ENCODE data around the gene PIM1. TPM values are rescaled to one million over a fixed set of nuclear protein-coding genes. Genes with fewer than 3 reads are reported as not detected.

The PIM1 gene
- total and polyA plus RNA-seq, 2 donors: 24.2 to 31.7 TPM

DNA sequence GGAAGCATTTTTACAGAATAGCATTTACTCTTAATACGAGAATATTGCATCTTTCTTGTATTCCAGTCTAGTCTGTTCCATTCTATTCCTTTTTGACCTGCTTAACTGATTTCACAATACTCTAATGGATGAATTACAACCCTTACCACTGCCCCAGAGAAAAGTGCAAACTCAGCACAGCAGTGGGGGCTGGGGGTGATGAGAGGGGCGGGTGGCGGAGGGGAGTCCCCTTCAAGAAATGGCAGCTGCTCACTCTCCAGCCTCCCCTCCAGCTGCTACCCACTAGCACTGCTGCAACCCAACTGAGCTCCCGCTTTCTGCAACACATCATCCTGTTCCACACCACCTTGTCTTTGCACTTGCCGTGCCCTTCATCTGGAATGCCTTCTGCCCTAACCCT lies 30.1 kb downstream of the PIM1 start:
- 78% methylated on average over 5 of the region's 5 CpGs for WGBS
- DNase-seq (ENCODE audit: low read depth in 6 of 9, low spot score in 9 of 9): no peak
- peaks cover 0 to 12% of the 10 kb centered on the region in 2 donors for H3K4me1 ChIP-seq (ENCODE audit: control insufficient read depth in 2 of 2, insufficient read depth in 2 of 2, low read length in 2 of 2)

GRCh38 chr6:37201726-37202125 lies 31.8 kb downstream of the PIM1 start:
- no peaks in the 10 kb centered on the region for H3K9me3 ChIP-seq (ENCODE audit: control insufficient read depth in 2 of 2, insufficient read depth in 1 of 2, low read length in 1 of 2)
- H3K27ac ChIP-seq (ENCODE audit: low read depth in 1 of 2, low read length in 1 of 2): no peak overlapping the region
- 95% methylated on average over 1 of the region's 1 CpG for WGBS

More for the DNA sequence above, 30.1 kb downstream of the PIM1 start:
- Histone ChIP-seq H3K4me3 (ENCODE audit: low read length in 2 of 2) (no peak overlapping the region), H3K9me3 (ENCODE audit: control insufficient read depth in 2 of 2, insufficient read depth in 1 of 2, low read length in 1 of 2) (no peaks in the 10 kb centered on the region), H3K27me3 (ENCODE audit: control insufficient read depth in 2 of 2, insufficient read depth in 1 of 2, low read length in 1 of 2) (no peaks in the 10 kb centered on the region), H3K36me3 (ENCODE audit: control insufficient read depth in 2 of 2, insufficient read depth in 2 of 2, low read length in 1 of 2) (no peaks in the 10 kb centered on the region), H3K27ac (ENCODE audit: low read depth in 1 of 2, low read length in 1 of 2) (no peak overlapping the region)

GRCh38 chr6:37202788-37203491 lies 33.0 kb downstream of the PIM1 start:
- no peak for DNase-seq (ENCODE audit: low read depth in 6 of 9, low spot score in 9 of 9)
- Histone ChIP-seq H3K27ac (ENCODE audit: low read depth in 1 of 2, low read length in 1 of 2) (no peak overlapping the region), H3K4me3 (ENCODE audit: low read length in 2 of 2) (no peak overlapping the region), H3K36me3 (ENCODE audit: control insufficient read depth in 2 of 2, insufficient read depth in 2 of 2, low read length in 1 of 2) (no peaks in the 10 kb centered on the region), H3K9me3 (ENCODE audit: control insufficient read depth in 2 of 2, insufficient read depth in 1 of 2, low read length in 1 of 2) (no peaks in the 10 kb centered on the region), H3K4me1 (ENCODE audit: control insufficient read depth in 2 of 2, insufficient read depth in 2 of 2, low read length in 2 of 2) (peaks cover 0 to 38% of the 10 kb centered on the region in 2 donors), H3K27me3 (ENCODE audit: control insufficient read depth in 2 of 2, insufficient read depth in 1 of 2, low read length in 1 of 2) (no peaks in the 10 kb centered on the region)
- WGBS: 71% methylated on average over 7 of the region's 7 CpGs

More at GRCh38 chr6:37201726-37202125, 31.8 kb downstream of the PIM1 start:
- H3K4me1 ChIP-seq (ENCODE audit: control insufficient read depth in 2 of 2, insufficient read depth in 2 of 2, low read length in 2 of 2): peaks cover 0 to 28% of the 10 kb centered on the region in 2 donors
- no peak overlapping the region for H3K4me3 ChIP-seq (ENCODE audit: low read length in 2 of 2)
- H3K36me3 ChIP-seq (ENCODE audit: control insufficient read depth in 2 of 2, insufficient read depth in 2 of 2, low read length in 1 of 2): no peaks in the 10 kb centered on the region
- DNase-seq (ENCODE audit: low read depth in 6 of 9, low spot score in 9 of 9): no peak
- H3K27me3 ChIP-seq (ENCODE audit: control insufficient read depth in 2 of 2, insufficient read depth in 1 of 2, low read length in 1 of 2): no peaks in the 10 kb centered on the region

DNA sequence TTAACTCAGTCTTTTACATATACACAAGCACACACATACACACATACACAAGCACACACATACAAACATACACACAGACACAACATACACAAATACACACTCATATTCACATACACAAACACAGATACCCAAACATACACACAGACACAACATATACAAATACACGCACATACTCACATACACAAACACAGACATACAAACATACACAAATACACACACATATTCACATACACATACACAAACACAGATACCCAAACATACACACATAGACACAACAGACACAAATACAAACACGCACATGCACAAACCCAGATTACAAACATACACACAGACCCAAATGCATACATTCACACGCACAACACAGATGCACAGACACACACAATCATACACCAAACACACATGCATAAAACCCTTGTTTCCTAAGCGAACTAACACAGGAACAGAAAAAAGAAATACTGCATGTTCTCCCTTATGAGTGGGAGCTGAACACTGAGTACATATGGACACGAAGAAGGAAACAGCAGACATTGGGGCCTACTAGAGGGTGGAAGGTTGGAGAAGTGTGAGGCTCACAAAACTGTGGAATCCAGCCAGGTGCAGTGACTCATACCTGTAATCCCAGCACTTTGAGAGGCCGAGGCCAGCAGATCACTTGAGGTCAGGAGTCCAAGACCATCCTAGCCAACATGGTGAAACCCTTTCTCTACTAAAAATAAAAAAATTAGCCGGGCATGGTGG lies 34.2 kb downstream of the PIM1 start:
- 89% methylated on average over 7 of the region's 7 CpGs for WGBS
- peaks cover 0 to 47% of the 10 kb centered on the region in 2 donors for H3K4me1 ChIP-seq (ENCODE audit: control insufficient read depth in 2 of 2, insufficient read depth in 2 of 2, low read length in 2 of 2)
- DNase-seq (ENCODE audit: low read depth in 6 of 9, low spot score in 9 of 9): no peak

GRCh38 chr6:37205175-37205996 lies 35.4 kb downstream of the PIM1 start:
- DNase-seq (ENCODE audit: low read depth in 6 of 9, low spot score in 9 of 9): peak in 1 of 9 donors; percentile 33
- no peaks in the 10 kb centered on the region for H3K36me3 ChIP-seq (ENCODE audit: control insufficient read depth in 2 of 2, insufficient read depth in 2 of 2, low read length in 1 of 2)
- no peaks in the 10 kb centered on the region for H3K9me3 ChIP-seq (ENCODE audit: control insufficient read depth in 2 of 2, insufficient read depth in 1 of 2, low read length in 1 of 2)
- no peak overlapping the region for H3K4me3 ChIP-seq (ENCODE audit: low read length in 2 of 2)
- no peaks in the 10 kb centered on the region for H3K27me3 ChIP-seq (ENCODE audit: control insufficient read depth in 2 of 2, insufficient read depth in 1 of 2, low read length in 1 of 2)
- WGBS: 33% methylated on average over 13 of the region's 13 CpGs
- peak overlapping the region in 1 of 2 donors; percentile 58 for H3K27ac ChIP-seq (ENCODE audit: low read depth in 1 of 2, low read length in 1 of 2)
- H3K4me1 ChIP-seq (ENCODE audit: control insufficient read depth in 2 of 2, insufficient read depth in 2 of 2, low read length in 2 of 2): peaks cover 0 to 55% of the 10 kb centered on the region in 2 donors

More for the DNA sequence above, 34.2 kb downstream of the PIM1 start:
- H3K36me3 ChIP-seq (ENCODE audit: control insufficient read depth in 2 of 2, insufficient read depth in 2 of 2, low read length in 1 of 2): no peaks in the 10 kb centered on the region
- no peak overlapping the region for H3K4me3 ChIP-seq (ENCODE audit: low read length in 2 of 2)
- H3K27ac ChIP-seq (ENCODE audit: low read depth in 1 of 2, low read length in 1 of 2): no peak overlapping the region
- H3K9me3 ChIP-seq (ENCODE audit: control insufficient read depth in 2 of 2, insufficient read depth in 1 of 2, low read length in 1 of 2): no peaks in the 10 kb centered on the region
- H3K27me3 ChIP-seq (ENCODE audit: control insufficient read depth in 2 of 2, insufficient read depth in 1 of 2, low read length in 1 of 2): no peaks in the 10 kb centered on the region

DNA sequence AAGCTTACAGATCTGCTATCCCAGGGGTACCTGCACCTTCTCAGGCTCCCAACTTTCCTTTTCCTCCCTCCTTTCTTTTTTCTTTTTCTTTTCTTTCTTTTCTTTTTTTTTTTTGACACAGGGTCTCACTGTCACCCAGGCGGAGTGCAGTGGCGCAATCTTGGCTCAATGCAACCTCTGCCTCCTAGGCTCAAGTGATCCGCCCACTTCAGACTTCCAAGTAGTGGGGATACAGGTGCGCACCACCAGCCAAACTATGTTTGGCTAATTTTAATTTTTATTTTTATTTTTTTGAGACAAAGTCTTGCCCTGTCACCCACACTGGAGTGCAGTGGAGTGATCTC lies 36.0 kb downstream of the PIM1 start:
- no peaks in the 10 kb centered on the region for H3K27me3 ChIP-seq (ENCODE audit: control insufficient read depth in 2 of 2, insufficient read depth in 1 of 2, low read length in 1 of 2)
- no peaks in the 10 kb centered on the region for H3K36me3 ChIP-seq (ENCODE audit: control insufficient read depth in 2 of 2, insufficient read depth in 2 of 2, low read length in 1 of 2)
- WGBS: 91% methylated on average over 4 of the region's 4 CpGs
- H3K4me3 ChIP-seq (ENCODE audit: low read length in 2 of 2): no peak overlapping the region
- no peak overlapping the region for H3K27ac ChIP-seq (ENCODE audit: low read depth in 1 of 2, low read length in 1 of 2)
- no peak for DNase-seq (ENCODE audit: low read depth in 6 of 9, low spot score in 9 of 9)
- H3K4me1 ChIP-seq (ENCODE audit: control insufficient read depth in 2 of 2, insufficient read depth in 2 of 2, low read length in 2 of 2): peaks cover 0 to 56% of the 10 kb centered on the region in 2 donors
- no peaks in the 10 kb centered on the region for H3K9me3 ChIP-seq (ENCODE audit: control insufficient read depth in 2 of 2, insufficient read depth in 1 of 2, low read length in 1 of 2)

DNA sequence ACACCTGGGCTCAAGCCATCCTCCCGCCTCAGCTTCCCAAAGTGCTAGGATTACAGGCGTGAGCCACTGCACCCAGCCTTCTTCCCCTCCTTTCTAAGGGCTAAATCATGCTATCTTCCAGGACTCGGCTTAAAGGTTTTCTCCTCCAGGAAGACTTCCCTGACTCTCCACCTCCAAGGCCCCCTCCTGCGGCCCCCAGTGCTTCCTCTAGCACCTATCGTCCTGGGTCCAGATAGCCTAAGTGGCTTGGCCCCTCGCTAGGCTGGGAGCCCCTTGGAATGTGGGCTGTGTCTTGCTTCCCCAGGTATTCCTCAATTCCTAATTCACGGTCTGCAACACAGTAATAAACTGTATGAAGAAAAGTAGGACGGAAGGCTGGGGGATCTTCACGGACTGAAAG lies 36.7 kb downstream of the PIM1 start:
- Histone ChIP-seq H3K27me3 (ENCODE audit: control insufficient read depth in 2 of 2, insufficient read depth in 1 of 2, low read length in 1 of 2) (no peaks in the 10 kb centered on the region), H3K9me3 (ENCODE audit: control insufficient read depth in 2 of 2, insufficient read depth in 1 of 2, low read length in 1 of 2) (no peaks in the 10 kb centered on the region), H3K4me1 (ENCODE audit: control insufficient read depth in 2 of 2, insufficient read depth in 2 of 2, low read length in 2 of 2) (peaks cover 0 to 55% of the 10 kb centered on the region in 2 donors), H3K4me3 (ENCODE audit: low read length in 2 of 2) (no peak overlapping the region), H3K27ac (ENCODE audit: low read depth in 1 of 2, low read length in 1 of 2) (no peak overlapping the region), H3K36me3 (ENCODE audit: control insufficient read depth in 2 of 2, insufficient read depth in 2 of 2, low read length in 1 of 2) (no peaks in the 10 kb centered on the region)
- DNase-seq (ENCODE audit: low read depth in 6 of 9, low spot score in 9 of 9): no peak
- WGBS: 97% methylated on average over 9 of the region's 9 CpGs

- no peaks in the 10 kb centered on the region for H3K27me3 ChIP-seq (ENCODE audit: control insufficient read depth in 2 of 2, insufficient read depth in 1 of 2, low read length in 1 of 2)
- no peaks in the 10 kb centered on the region for H3K36me3 ChIP-seq (ENCODE audit: control insufficient read depth in 2 of 2, insufficient read depth in 2 of 2, low read length in 1 of 2)
- H3K4me1 ChIP-seq (ENCODE audit: control insufficient read depth in 2 of 2, insufficient read depth in 2 of 2, low read length in 2 of 2): peaks cover 0 to 49% of the 10 kb centered on the region in 2 donors
- DNase-seq (ENCODE audit: low read depth in 6 of 9, low spot score in 9 of 9): peak; percentile 59 to 91 (median 80)
- no peaks in the 10 kb centered on the region for H3K9me3 ChIP-seq (ENCODE audit: control insufficient read depth in 2 of 2, insufficient read depth in 1 of 2, low read length in 1 of 2)
- H3K27ac ChIP-seq (ENCODE audit: low read depth in 1 of 2, low read length in 1 of 2): peak overlapping the region in 1 of 2 donors; percentile 32
- H3K4me3 ChIP-seq (ENCODE audit: low read length in 2 of 2): no peak overlapping the region
- WGBS: 46% methylated on average over 7 of the region's 7 CpGs
Measured at GRCh38 chr6:37207903-37208456, 38.0 kb downstream of the PIM1 start.
